Natural killer cell (primary cell): Measurements from ENCODE around the gene ENOX2. TPM values are rescaled to one million over a fixed set of nuclear protein-coding genes. Genes with fewer than 3 reads are reported as not detected.

ENCODE experiments used
- ATAC-seq, 3 donors: fragments of 150-1000 bp in 2 of 3; fragments of 200-7000 bp in 1 of 3; cut with Tn5 transposase; 1 replicate in 1 of 3; 2 replicates in 2 of 3; pipeline ENCODE4 v1.10.0; 2021; ENCODE audit warnings: mild to moderate bottlenecking in 2 of 3, moderate library complexity in 2 of 3
- DNase-seq, 2 donors: peaks; one replicate each; pipeline versions ENCODE4 v3.0.0 to v3.0.0-alpha.2; 2013 to 2021; ENCODE audit warnings: mixed read lengths in 1 of 2
- H3K27ac ChIP-seq: one replicate; pipeline ENCODE4 v1.5.1; 2013; ENCODE audit warnings: mild to moderate bottlenecking, low read length
- H3K27me3 ChIP-seq: one replicate; pipeline ENCODE4 v1.6.1; 2013; ENCODE audit warnings: low read length; ENCODE audit not compliant: control insufficient read depth, insufficient read depth
- H3K36me3 ChIP-seq: one replicate; pipeline ENCODE4 v1.6.1; 2013; ENCODE audit warnings: low read length; ENCODE audit not compliant: control insufficient read depth, insufficient read depth
- H3K4me1 ChIP-seq: one replicate; pipeline ENCODE4 v1.6.1; 2013; ENCODE audit warnings: low read length; ENCODE audit not compliant: control insufficient read depth, insufficient read depth
- H3K4me3 ChIP-seq: one replicate; pipeline ENCODE4 v1.5.1; 2013; ENCODE audit warnings: low read length
- H3K9me3 ChIP-seq: one replicate; pipeline ENCODE4 v1.6.1; 2013; ENCODE audit warnings: low read length; ENCODE audit not compliant: control insufficient read depth, insufficient read depth
- H3K27ac Mint-ChIP-seq, 2 donors: one replicate each; pipeline ENCODE4 v1.8.0; 2022; ENCODE audit warnings: mild to moderate bottlenecking in 2 of 2, mixed read lengths in 2 of 2, moderate library complexity in 1 of 2
- H3K27me3 Mint-ChIP-seq, 2 donors: one replicate each; pipeline ENCODE4 v1.8.0; 2022; ENCODE audit warnings: low read depth in 2 of 2, mixed read lengths in 2 of 2
- H3K36me3 Mint-ChIP-seq: one replicate; pipeline ENCODE4 v1.8.0; 2022; ENCODE audit warnings: mixed read lengths
- H3K4me1 Mint-ChIP-seq, 2 donors: one replicate each; pipeline ENCODE4 v1.8.0; 2022; ENCODE audit warnings: mixed read lengths in 2 of 2
- H3K4me3 Mint-ChIP-seq: one replicate; pipeline ENCODE4 v1.8.0; 2022; ENCODE audit warnings: mild to moderate bottlenecking, moderate library complexity, mixed read lengths
- H3K9me3 Mint-ChIP-seq, 2 donors: one replicate each; pipeline ENCODE4 v1.8.0; 2022; ENCODE audit warnings: mixed read lengths in 2 of 2
- CTCF ChIP-seq: fragments of 200-600 bp; IDR thresholded peaks from one replicate; pipeline ENCODE4 v1.8.0; 2022; ENCODE audit warnings: antibody characterized with exemption
- WGBS: methylation state at CpG from one replicate; pipeline ENCODE4 v1.1.7; 2013; ENCODE audit warnings: missing lambda C conversion rate; ENCODE audit not compliant: insufficient coverage; 5-methylcytosine and 5-hydroxymethylcytosine counted together
- intact Hi-C: fragments of 100-400 bp; cut with micrococcal nuclease; formaldehyde crosslinking; loops from one replicate; pipeline ENCODE4 v1.14.2; 2022
- total RNA-seq, 4 donors: library from RNA; stranded (reverse); fragments of 120-200 nt in 1 of 4; gene quantifications; one replicate each; pipeline versions ENCODE4 v1.2.3 to v1.2.4, GENCODE V29; 2013 to 2022

The ENOX2 gene
- total RNA-seq, 3 donors from 2014 or later (not counting 1 experiment from before 2014, with no cell fraction given): 9.3 to 14.7 (median 13.3) TPM

- Histone ChIP-seq H3K36me3 (no peaks in the 10 kb centered on the region), H3K27ac (no peak overlapping the region), H3K27me3 (no peaks in the 10 kb centered on the region), H3K4me1 (no peaks in the 10 kb centered on the region), H3K9me3 (no peaks in the 10 kb centered on the region), H3K4me3 (no peak overlapping the region)
- no peak for ATAC-seq
- H3K36me3 Mint-ChIP-seq: no peaks in the 10 kb centered on the region
- DNase-seq: no peak
- no CpG with 5 or more reads among the region's 2 CpGs for WGBS
- no peak for TF ChIP-seq CTCF
- intact Hi-C loops: no loop called here
- H3K27ac Mint-ChIP-seq: no peak overlapping the region
- H3K4me3 Mint-ChIP-seq: no peak overlapping the region
- no peaks in the 10 kb centered on the region for H3K9me3 Mint-ChIP-seq
- no peaks in the 10 kb centered on the region for H3K27me3 Mint-ChIP-seq
- no peaks in the 10 kb centered on the region for H3K4me1 Mint-ChIP-seq
These were observed 222.6 kb downstream of the ENOX2 start for GRCh38 chrX:130680164-130681035.

GRCh38 chrX:130676861-130677260 lies 226.1 kb downstream of the ENOX2 start:
- no peak overlapping the region for H3K27ac ChIP-seq
- intact Hi-C loops: no loop called here
- Mint-ChIP-seq H3K4me3 (no peak overlapping the region), H3K36me3 (peaks cover 9% of the 10 kb centered on the region), H3K27me3 (no peaks in the 10 kb centered on the region), H3K9me3 (peaks cover 2 to 3% of the 10 kb centered on the region in 2 donors), H3K27ac (no peak overlapping the region), H3K4me1 (no peaks in the 10 kb centered on the region)
- H3K9me3 ChIP-seq: no peaks in the 10 kb centered on the region
- no peak for DNase-seq
- H3K27me3 ChIP-seq: no peaks in the 10 kb centered on the region
- H3K4me3 ChIP-seq: no peak overlapping the region
- H3K36me3 ChIP-seq: no peaks in the 10 kb centered on the region
- H3K4me1 ChIP-seq: no peaks in the 10 kb centered on the region
- WGBS: no CpG with 5 or more reads among the region's 2 CpGs
- no peak for ATAC-seq
- no peak for TF ChIP-seq CTCF

- WGBS: 100% methylated on average over 3 of the region's 6 CpGs
- no peak for DNase-seq
- Histone ChIP-seq H3K27me3 (no peaks in the 10 kb centered on the region), H3K4me3 (no peak overlapping the region), H3K9me3 (no peaks in the 10 kb centered on the region), H3K27ac (no peak overlapping the region), H3K36me3 (peaks cover 7% of the 10 kb centered on the region), H3K4me1 (no peaks in the 10 kb centered on the region)
- Mint-ChIP-seq H3K4me3 (no peak overlapping the region), H3K27ac (no peak overlapping the region), H3K9me3 (peaks cover 2 to 3% of the 10 kb centered on the region in 2 donors), H3K36me3 (peaks cover 9% of the 10 kb centered on the region), H3K27me3 (no peaks in the 10 kb centered on the region), H3K4me1 (no peaks in the 10 kb centered on the region)
- intact Hi-C loops: no loop called here
- no peak for ATAC-seq
- no peak for TF ChIP-seq CTCF
These were observed 230.8 kb downstream of the ENOX2 start for GRCh38 chrX:130672214-130672613.

- ATAC-seq: no peak
- WGBS: no CpG with 5 or more reads among the region's 1 CpG
These were observed 233.8 kb downstream of the ENOX2 start for GRCh38 chrX:130669233-130669632.

More at GRCh38 chrX:130669233-130669632, 233.8 kb downstream of the ENOX2 start:
- Mint-ChIP-seq H3K27me3 (no peaks in the 10 kb centered on the region), H3K4me3 (no peak overlapping the region), H3K4me1 (no peaks in the 10 kb centered on the region), H3K36me3 (peaks cover 9% of the 10 kb centered on the region), H3K9me3 (peaks cover 2 to 3% of the 10 kb centered on the region in 2 donors), H3K27ac (no peak overlapping the region)
- no peaks in the 10 kb centered on the region for H3K9me3 ChIP-seq
- no peaks in the 10 kb centered on the region for H3K4me1 ChIP-seq
- intact Hi-C loops: no loop called here
- no peaks in the 10 kb centered on the region for H3K27me3 ChIP-seq
- no peak overlapping the region for H3K4me3 ChIP-seq
- peaks cover 9% of the 10 kb centered on the region for H3K36me3 ChIP-seq
- no peak overlapping the region for H3K27ac ChIP-seq
- TF ChIP-seq CTCF: no peak
- no peak for DNase-seq
